Measurements from ENCODE around the gene POLH. TPM values are rescaled to one million over a fixed set of nuclear protein-coding genes. Genes with fewer than 3 reads are reported as not detected.
"Not testable (repeated sequence)": the region's sequence is repeated elsewhere in the genome, so short reads cannot be mapped to it uniquely, and the experiment has no call there.

POLH gene
- total RNA-seq, 1 donor from 2014 or later: 20.2 TPM

DNA sequence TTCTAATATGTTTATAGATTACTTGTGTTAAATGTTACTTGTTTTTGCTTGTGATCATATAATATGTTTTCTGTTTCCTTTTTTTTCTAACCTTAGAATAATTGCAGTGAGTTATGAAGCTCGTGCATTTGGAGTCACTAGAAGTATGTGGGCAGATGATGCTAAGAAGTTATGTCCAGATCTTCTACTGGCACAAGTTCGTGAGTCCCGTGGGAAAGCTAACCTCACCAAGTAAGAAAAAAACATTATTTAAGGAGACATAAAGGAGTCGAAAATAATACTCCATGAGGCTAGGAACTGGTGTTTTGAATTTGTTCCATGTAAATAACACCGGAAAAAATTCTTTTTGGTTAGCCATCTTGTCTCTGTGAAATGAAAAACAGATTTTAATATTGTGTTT lies 6.9 kb downstream of the POLH start:
- no peak overlapping the region for H3K27ac Mint-ChIP-seq (ENCODE audit: unreplicated experiment)
- no peaks in the 10 kb centered on the region for H3K36me3 Mint-ChIP-seq (ENCODE audit: unreplicated experiment)
- no peak overlapping the region for H3K4me3 Mint-ChIP-seq (ENCODE audit: unreplicated experiment)
- TF ChIP-seq, protein P1, sequence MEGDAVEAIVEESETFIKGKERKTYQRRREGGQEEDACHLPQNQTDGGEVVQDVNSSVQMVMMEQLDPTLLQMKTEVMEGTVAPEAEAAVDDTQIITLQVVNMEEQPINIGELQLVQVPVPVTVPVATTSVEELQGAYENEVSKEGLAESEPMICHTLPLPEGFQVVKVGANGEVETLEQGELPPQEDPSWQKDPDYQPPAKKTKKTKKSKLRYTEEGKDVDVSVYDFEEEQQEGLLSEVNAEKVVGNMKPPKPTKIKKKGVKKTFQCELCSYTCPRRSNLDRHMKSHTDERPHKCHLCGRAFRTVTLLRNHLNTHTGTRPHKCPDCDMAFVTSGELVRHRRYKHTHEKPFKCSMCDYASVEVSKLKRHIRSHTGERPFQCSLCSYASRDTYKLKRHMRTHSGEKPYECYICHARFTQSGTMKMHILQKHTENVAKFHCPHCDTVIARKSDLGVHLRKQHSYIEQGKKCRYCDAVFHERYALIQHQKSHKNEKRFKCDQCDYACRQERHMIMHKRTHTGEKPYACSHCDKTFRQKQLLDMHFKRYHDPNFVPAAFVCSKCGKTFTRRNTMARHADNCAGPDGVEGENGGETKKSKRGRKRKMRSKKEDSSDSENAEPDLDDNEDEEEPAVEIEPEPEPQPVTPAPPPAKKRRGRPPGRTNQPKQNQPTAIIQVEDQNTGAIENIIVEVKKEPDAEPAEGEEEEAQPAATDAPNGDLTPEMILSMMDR (IDR thresholded peaks at IDR 0.05; ENCODE audit: partially characterized antibody, unreplicated experiment): no peak
- no peaks in the 10 kb centered on the region for H3K27me3 Mint-ChIP-seq (ENCODE audit: unreplicated experiment)
- no peaks in the 10 kb centered on the region for H3K9me3 Mint-ChIP-seq (ENCODE audit: unreplicated experiment)
- H3K4me1 Mint-ChIP-seq (ENCODE audit: low read depth, unreplicated experiment): peaks cover 5% of the 10 kb centered on the region
- no peak for DNase-seq

- H3K27ac Mint-ChIP-seq (ENCODE audit: unreplicated experiment): no peak overlapping the region
- TF ChIP-seq, protein P1 (IDR thresholded peaks at IDR 0.05; ENCODE audit: partially characterized antibody, unreplicated experiment): no peak
- no peak overlapping the region for H3K4me3 Mint-ChIP-seq (ENCODE audit: unreplicated experiment)
- H3K4me1 Mint-ChIP-seq (ENCODE audit: low read depth, unreplicated experiment): no peaks in the 10 kb centered on the region
- H3K36me3 Mint-ChIP-seq (ENCODE audit: unreplicated experiment): no peaks in the 10 kb centered on the region
- H3K9me3 Mint-ChIP-seq (ENCODE audit: unreplicated experiment): peaks cover 2% of the 10 kb centered on the region
- no peak for DNase-seq
- H3K27me3 Mint-ChIP-seq (ENCODE audit: unreplicated experiment): no peaks in the 10 kb centered on the region
These were observed 9.0 kb downstream of the POLH start for GRCh38 chr6:43584892-43585570.

DNA sequence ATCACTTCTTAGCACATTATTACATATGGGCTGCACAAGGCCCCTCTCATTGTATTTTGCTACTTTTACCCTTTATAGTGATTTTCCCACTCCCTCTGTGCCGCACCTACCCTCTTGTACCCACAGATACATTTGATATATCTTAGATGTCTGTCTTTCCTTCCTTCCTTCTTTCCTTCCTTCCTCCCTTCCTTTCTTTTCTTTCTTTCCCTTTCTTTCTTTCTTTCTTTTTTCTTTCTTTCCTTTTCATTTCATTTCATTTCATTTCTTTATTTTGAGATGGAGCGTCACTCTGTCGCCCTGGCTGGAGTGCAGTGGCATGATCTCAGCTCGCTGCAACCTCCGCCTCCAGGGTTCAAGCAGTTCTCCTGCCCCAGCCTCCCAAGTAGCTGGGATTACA lies 12.2 kb downstream of the POLH start:
- no peak overlapping the region for H3K4me3 Mint-ChIP-seq (ENCODE audit: unreplicated experiment)
- H3K4me1 Mint-ChIP-seq (ENCODE audit: low read depth, unreplicated experiment): no peaks in the 10 kb centered on the region
- DNase-seq: no peak
- peaks cover 2% of the 10 kb centered on the region for H3K9me3 Mint-ChIP-seq (ENCODE audit: unreplicated experiment)
- no peak overlapping the region for H3K27ac Mint-ChIP-seq (ENCODE audit: unreplicated experiment)
- no peaks in the 10 kb centered on the region for H3K36me3 Mint-ChIP-seq (ENCODE audit: unreplicated experiment)
- H3K27me3 Mint-ChIP-seq (ENCODE audit: unreplicated experiment): no peaks in the 10 kb centered on the region
- TF ChIP-seq, protein P1 (IDR thresholded peaks at IDR 0.05; ENCODE audit: partially characterized antibody, unreplicated experiment): no peak

DNA sequence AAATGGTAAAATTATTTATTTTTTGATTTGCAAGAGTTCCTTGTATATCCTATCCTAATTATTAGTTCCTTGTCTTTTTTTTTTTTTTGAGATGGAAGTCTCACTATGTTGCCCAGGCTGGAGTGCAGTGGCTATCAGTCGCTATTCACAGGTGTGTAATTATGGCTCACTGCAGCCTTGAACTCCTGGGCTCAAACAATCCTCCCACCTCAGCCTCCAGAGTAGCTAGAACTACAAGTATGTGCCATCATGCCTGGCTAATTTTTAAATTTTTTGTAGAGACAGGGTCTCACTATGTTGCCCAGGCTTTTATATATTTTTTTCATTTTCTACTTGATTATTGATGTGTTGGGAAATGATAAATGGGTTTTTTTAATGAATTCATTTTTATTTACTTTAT lies 13.6 kb downstream of the POLH start:
- H3K27ac Mint-ChIP-seq (ENCODE audit: unreplicated experiment); H3K4me3 Mint-ChIP-seq (ENCODE audit: unreplicated experiment); DNase-seq; H3K9me3 Mint-ChIP-seq (ENCODE audit: unreplicated experiment); H3K4me1 Mint-ChIP-seq (ENCODE audit: low read depth, unreplicated experiment); H3K27me3 Mint-ChIP-seq (ENCODE audit: unreplicated experiment); H3K36me3 Mint-ChIP-seq (ENCODE audit: unreplicated experiment): not testable (repeated sequence)

DNA sequence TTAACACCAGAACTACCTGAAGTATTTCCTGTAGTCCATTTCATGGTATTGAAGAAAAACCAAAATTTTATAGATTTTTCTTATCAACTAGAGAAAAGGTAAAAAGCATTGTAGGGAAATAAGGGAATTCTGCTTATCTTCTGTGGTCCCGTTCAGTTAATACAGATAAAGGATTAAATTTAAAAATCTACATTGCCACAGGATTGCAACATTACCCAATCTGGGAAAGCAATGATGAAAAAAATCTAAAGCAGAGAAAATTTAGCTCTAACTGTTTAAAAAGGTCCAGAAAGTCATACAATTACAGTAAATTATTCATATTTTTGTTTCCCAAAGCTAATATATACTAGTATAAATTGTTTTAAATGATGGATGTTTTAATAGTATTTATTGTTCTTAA lies 18.0 kb downstream of the POLH start:
- Mint-ChIP-seq H3K9me3 (ENCODE audit: unreplicated experiment) (no peaks in the 10 kb centered on the region), H3K36me3 (ENCODE audit: unreplicated experiment) (no peaks in the 10 kb centered on the region), H3K27ac (ENCODE audit: unreplicated experiment) (no peak overlapping the region), H3K4me1 (ENCODE audit: low read depth, unreplicated experiment) (no peaks in the 10 kb centered on the region), H3K4me3 (ENCODE audit: unreplicated experiment) (no peak overlapping the region), H3K27me3 (ENCODE audit: unreplicated experiment) (no peaks in the 10 kb centered on the region)
- DNase-seq: no peak
- TF ChIP-seq, protein P1 (IDR thresholded peaks at IDR 0.05; ENCODE audit: partially characterized antibody, unreplicated experiment): no peak
